Fibroblast of lung (primary cell): Measurements from ENCODE around the gene RBM28. TPM values are rescaled to one million over a fixed set of nuclear protein-coding genes. Genes with fewer than 3 reads are reported as not detected.

Experiments used
- DNase-seq, 2 donors: peaks; one replicate each; pipeline versions ENCODE4 v3.0.0 to v3.0.0-alpha.2; 2010; ENCODE audit warnings: low read depth in 2 of 2
- H2AFZ ChIP-seq: 2 replicates; pipeline ENCODE4 v1.5.1; 2012; ENCODE audit warnings: low read length, control low read depth, inconsistent platforms
- H3K27ac ChIP-seq: 2 replicates; pipeline ENCODE4 v1.5.1; 2011; ENCODE audit warnings: low read length, control low read depth; ENCODE audit not compliant: insufficient read depth
- H3K27me3 ChIP-seq: 2 replicates; pipeline ENCODE4 v1.5.1; 2011; ENCODE audit warnings: mild to moderate bottlenecking, low read length; ENCODE audit not compliant: control insufficient read depth, insufficient read depth
- H3K36me3 ChIP-seq: 2 replicates; pipeline ENCODE4 v1.5.1; 2011; ENCODE audit warnings: low read length; ENCODE audit not compliant: control insufficient read depth, insufficient read depth
- H3K4me1 ChIP-seq: 2 replicates; pipeline ENCODE4 v1.5.1; 2011; ENCODE audit warnings: low read length; ENCODE audit not compliant: control insufficient read depth, insufficient read depth; ENCODE audit errors: extremely low read depth
- H3K4me2 ChIP-seq: 2 replicates; pipeline ENCODE4 v1.5.1; 2011; ENCODE audit warnings: low read length, control low read depth; ENCODE audit not compliant: insufficient read depth; ENCODE audit errors: extremely low read depth
- H3K4me3 ChIP-seq, 4 experiments: fragments of 200-600 bp in 1 of 4; sonication (generic) in 1 of 4; replicated peaks in 1 of 4; 2 replicates each; pipeline ENCODE4 v1.5.1; 2011 to 2016; ENCODE audit warnings: low read length in 4 of 4, low read depth in 3 of 4, mild to moderate bottlenecking in 3 of 4, control low read depth in 2 of 4, inconsistent platforms in 1 of 4, mixed read lengths in 1 of 4; ENCODE audit not compliant: insufficient read depth in 1 of 4; ENCODE audit errors: control extremely low read depth in 1 of 4
- H3K79me2 ChIP-seq: 2 replicates; pipeline ENCODE4 v1.5.1; 2012; ENCODE audit warnings: mild to moderate bottlenecking, low read length, inconsistent platforms; ENCODE audit not compliant: control insufficient read depth, insufficient read depth
- H3K9ac ChIP-seq: 2 replicates; pipeline ENCODE4 v1.5.1; 2011; ENCODE audit warnings: mild to moderate bottlenecking, low read length, control low read depth; ENCODE audit not compliant: insufficient read depth
- H3K9me3 ChIP-seq: 2 replicates; pipeline ENCODE4 v1.5.1; 2012; ENCODE audit warnings: low read depth, low read length; ENCODE audit not compliant: control insufficient read depth, insufficient read depth
- H4K20me1 ChIP-seq: 2 replicates; pipeline ENCODE4 v1.5.1; 2011; ENCODE audit warnings: low read length; ENCODE audit not compliant: control insufficient read depth, insufficient read depth; ENCODE audit errors: extremely low read depth
- EZH2 ChIP-seq: IDR thresholded peaks from 2 replicates; pipeline ENCODE4 v1.5.1; 2012; ENCODE audit warnings: low read length, control low read depth, mild to moderate bottlenecking; ENCODE audit errors: missing control alignments
- polyA plus RNA-seq, 2 donors: library from polyadenylated mRNA; depleted of rRNA in 1 of 2; stranded (reverse) in 1 of 2; unstranded in 1 of 2; fragments of >200 nt; gene quantifications; 2 replicates each; pipeline ENCODE4 v1.2.1, GENCODE V29; 2011 to 2012; ENCODE audit warnings: missing spikeins in 1 of 2
- total RNA-seq: library from RNA; depleted of rRNA; stranded (reverse); fragments of >200 nt; gene quantifications from 2 replicates; pipeline ENCODE4 v1.2.1, GENCODE V29; 2014
- TF ChIP-seq, protein P1 (sequence below), 2 donors: IDR thresholded peaks in 1 of 2; conservative IDR thresholded peaks in 1 of 2; 1 replicate in 1 of 2; 2 replicates in 1 of 2; pipeline ENCODE4 v1.5.1; 2011 to 2012; ENCODE audit warnings: low read length in 2 of 2, control low read depth in 1 of 2, inconsistent platforms in 1 of 2, low read depth in 1 of 2, mild to moderate bottlenecking in 1 of 2

Gene RBM28
- total and polyA plus RNA-seq, 2 donors (not counting 1 experiment from before 2014, with no cell fraction given), result 11.2 to 22.9 TPM

- H3K36me3 ChIP-seq, result no peaks in the 10 kb centered on the region
- H4K20me1 ChIP-seq, result no peaks in the 10 kb centered on the region
- no peak overlapping the region for H2AFZ ChIP-seq
- H3K79me2 ChIP-seq, result no peaks in the 10 kb centered on the region
- peaks cover 3% of the 10 kb centered on the region for H3K4me1 ChIP-seq
- peaks cover 34% of the 10 kb centered on the region for H3K27me3 ChIP-seq
- no peak for TF ChIP-seq EZH2
- TF ChIP-seq, protein P1, sequence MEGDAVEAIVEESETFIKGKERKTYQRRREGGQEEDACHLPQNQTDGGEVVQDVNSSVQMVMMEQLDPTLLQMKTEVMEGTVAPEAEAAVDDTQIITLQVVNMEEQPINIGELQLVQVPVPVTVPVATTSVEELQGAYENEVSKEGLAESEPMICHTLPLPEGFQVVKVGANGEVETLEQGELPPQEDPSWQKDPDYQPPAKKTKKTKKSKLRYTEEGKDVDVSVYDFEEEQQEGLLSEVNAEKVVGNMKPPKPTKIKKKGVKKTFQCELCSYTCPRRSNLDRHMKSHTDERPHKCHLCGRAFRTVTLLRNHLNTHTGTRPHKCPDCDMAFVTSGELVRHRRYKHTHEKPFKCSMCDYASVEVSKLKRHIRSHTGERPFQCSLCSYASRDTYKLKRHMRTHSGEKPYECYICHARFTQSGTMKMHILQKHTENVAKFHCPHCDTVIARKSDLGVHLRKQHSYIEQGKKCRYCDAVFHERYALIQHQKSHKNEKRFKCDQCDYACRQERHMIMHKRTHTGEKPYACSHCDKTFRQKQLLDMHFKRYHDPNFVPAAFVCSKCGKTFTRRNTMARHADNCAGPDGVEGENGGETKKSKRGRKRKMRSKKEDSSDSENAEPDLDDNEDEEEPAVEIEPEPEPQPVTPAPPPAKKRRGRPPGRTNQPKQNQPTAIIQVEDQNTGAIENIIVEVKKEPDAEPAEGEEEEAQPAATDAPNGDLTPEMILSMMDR (conservative IDR thresholded peaks at IDR 0.05 in 1 of 2, IDR thresholded peaks at IDR 0.05 in 1 of 2; ENCODE audit: low read depth in 1 of 2, low read length in 2 of 2), result no peak
- no peaks in the 10 kb centered on the region for H3K9me3 ChIP-seq
- no peak overlapping the region for H3K4me2 ChIP-seq
- no peak overlapping the region for H3K27ac ChIP-seq
- no peak overlapping the region for H3K4me3 ChIP-seq
- H3K9ac ChIP-seq, result no peak overlapping the region
- no peak for DNase-seq
These were observed 68.7 kb downstream of the RBM28 start for GRCh38 chr7:128274884-128275603.

DNA sequence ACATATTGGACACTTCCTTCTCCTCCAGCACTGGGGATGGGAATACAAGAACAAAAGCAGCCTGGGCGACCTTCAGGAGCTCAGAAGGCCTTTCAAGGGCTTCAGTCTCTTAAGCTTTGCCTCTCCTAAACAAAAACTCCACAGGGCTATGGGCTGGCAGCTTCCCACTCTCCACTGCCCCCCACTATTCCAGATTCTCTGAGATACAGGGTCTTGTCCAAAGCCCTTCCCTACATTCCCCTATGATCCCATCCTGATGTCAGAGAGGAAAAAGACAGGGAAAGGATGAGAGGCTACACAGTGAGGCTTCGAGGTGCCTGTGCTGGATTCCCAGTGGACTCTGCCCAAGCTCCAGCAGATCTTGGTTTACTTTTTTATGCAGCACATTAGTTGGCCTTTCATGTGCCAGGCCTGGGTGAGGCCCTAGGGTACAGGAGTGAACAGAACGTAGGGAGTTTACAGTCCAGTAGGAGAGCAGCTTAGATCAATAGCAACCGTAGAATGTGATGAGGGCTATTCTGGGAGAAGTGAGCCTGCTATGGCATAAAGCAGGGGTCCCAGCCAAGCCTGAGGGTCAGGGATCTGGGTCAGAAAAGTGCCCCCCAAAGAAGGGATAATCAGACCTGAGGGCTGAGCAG lies 69.3 kb downstream of the RBM28 start:
- Histone ChIP-seq H3K27ac (no peak overlapping the region), H3K4me2 (no peak overlapping the region), H3K79me2 (no peaks in the 10 kb centered on the region), H3K4me3 (no peak overlapping the region), H3K27me3 (peaks cover 34% of the 10 kb centered on the region), H3K9me3 (no peaks in the 10 kb centered on the region), H2AFZ (no peak overlapping the region), H3K4me1 (peaks cover 3% of the 10 kb centered on the region), H3K9ac (no peak overlapping the region), H4K20me1 (no peaks in the 10 kb centered on the region), H3K36me3 (no peaks in the 10 kb centered on the region)
- no peak for TF ChIP-seq EZH2
- TF ChIP-seq, protein P1 (conservative IDR thresholded peaks at IDR 0.05 in 1 of 2, IDR thresholded peaks at IDR 0.05 in 1 of 2; ENCODE audit: low read depth in 1 of 2, low read length in 2 of 2), result no peak
- no peak for DNase-seq

DNA sequence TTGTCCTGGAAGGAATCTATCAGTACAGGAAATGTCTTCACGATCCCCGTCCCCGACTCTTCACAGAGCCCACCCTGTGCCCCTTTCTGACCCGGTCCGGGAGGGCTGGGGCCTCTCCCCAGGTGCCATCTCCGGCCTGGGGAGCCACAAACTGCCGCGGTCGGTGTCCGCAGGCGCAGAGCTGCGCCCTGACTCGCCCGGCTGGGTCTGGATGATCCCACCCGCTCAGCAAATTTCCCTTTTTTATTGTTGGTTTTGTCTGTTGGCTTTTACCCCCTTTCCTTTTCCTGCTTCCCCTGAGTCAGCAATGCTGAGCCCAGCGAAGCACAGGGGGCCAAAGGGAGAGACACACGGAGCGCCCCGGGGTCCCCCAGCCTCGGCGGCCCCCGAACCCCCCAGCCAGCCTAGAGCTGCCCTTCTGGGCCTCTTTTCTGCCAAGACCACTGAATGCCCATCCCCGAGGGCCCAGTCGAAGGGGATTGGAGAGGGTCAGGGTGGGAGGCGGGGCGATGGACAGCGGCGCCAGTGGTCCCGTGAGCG lies 71.7 kb downstream of the RBM28 start:
- peaks cover 35% of the 10 kb centered on the region for H3K27me3 ChIP-seq
- no peak overlapping the region for H3K9ac ChIP-seq
- H3K27ac ChIP-seq, result no peak overlapping the region
- peak overlapping the region; percentile 85 for H3K4me2 ChIP-seq
- no peak for DNase-seq
- H3K4me1 ChIP-seq, result peaks cover 5% of the 10 kb centered on the region
- no peaks in the 10 kb centered on the region for H3K36me3 ChIP-seq
- TF ChIP-seq, protein P1 (conservative IDR thresholded peaks at IDR 0.05 in 1 of 2, IDR thresholded peaks at IDR 0.05 in 1 of 2; ENCODE audit: low read depth in 1 of 2, low read length in 2 of 2), result no peak
- TF ChIP-seq EZH2, result no peak
- no peaks in the 10 kb centered on the region for H3K79me2 ChIP-seq
- H4K20me1 ChIP-seq, result no peaks in the 10 kb centered on the region
- H2AFZ ChIP-seq, result peak overlapping the region; percentile 30
- no peaks in the 10 kb centered on the region for H3K9me3 ChIP-seq
- H3K4me3 ChIP-seq, result peak overlapping the region; percentile 17 to 47 (median 26)
